Common myeloid progenitor, CD34-positive (primary cell): ENCODE results near the gene FBN1.

Experiments used
- CTCF ChIA-PET: fragments of 350-600 bp; sonication (Branson Sonifier 250); formaldehyde crosslinking; loops from one replicate; lab custom pipeline; 2021; ENCODE audit warnings: antibody characterized with exemption; lab: Charles Lee
- POLR2A ChIA-PET: fragments of 350-600 bp; sonication (Branson Sonifier 250); formaldehyde crosslinking; loops from one replicate; lab custom pipeline; 2021; ENCODE audit warnings: antibody characterized with exemption; lab: Charles Lee
- DNase-seq, 3 donors: peaks; one replicate each; pipeline versions ENCODE4 v3.0.0 to v3.0.0-alpha.2; 2013
- H3K27ac ChIP-seq, 2 experiments: 1 replicate in 1 of 2; 2 replicates in 1 of 2; pipeline ENCODE4 v1.7.0; 2013; ENCODE audit warnings: inconsistent platforms in 2 of 2, low read length in 2 of 2, mild to moderate bottlenecking in 2 of 2, low read depth in 1 of 2, moderate library complexity in 1 of 2; ENCODE audit not compliant: severe bottlenecking in 2 of 2, insufficient read depth in 1 of 2, poor library complexity in 1 of 2
- H3K27me3 ChIP-seq, 5 experiments: replicated peaks in 2 of 5; 1 replicate in 3 of 5; 2 replicates in 2 of 5; pipeline versions ENCODE4 v1.6.1 to v1.7.0; 2013; ENCODE audit warnings: low read length in 4 of 5, mild to moderate bottlenecking in 2 of 5, moderate library complexity in 2 of 5, inconsistent platforms in 1 of 5; ENCODE audit not compliant: insufficient read depth in 5 of 5, control insufficient read depth in 4 of 5
- H3K36me3 ChIP-seq, 4 experiments: 1 replicate in 2 of 4; 2 replicates in 2 of 4; pipeline versions ENCODE4 v1.6.1 to v1.7.0; 2013; ENCODE audit warnings: low read length in 3 of 4, control low read depth in 1 of 4, mild to moderate bottlenecking in 1 of 4; ENCODE audit not compliant: control insufficient read depth in 4 of 4, insufficient read depth in 4 of 4
- H3K4me1 ChIP-seq, 4 experiments: 1 replicate in 3 of 4; 2 replicates in 1 of 4; pipeline versions ENCODE4 v1.6.1 to v1.7.1; 2013; ENCODE audit warnings: low read length in 3 of 4, mild to moderate bottlenecking in 3 of 4, control low read depth in 1 of 4, inconsistent platforms in 1 of 4, moderate library complexity in 1 of 4; ENCODE audit not compliant: control insufficient read depth in 4 of 4, insufficient read depth in 4 of 4; ENCODE audit errors: control extremely low read depth in 1 of 4
- H3K4me3 ChIP-seq, 7 experiments: 1 replicate in 4 of 7; 2 replicates in 3 of 7; pipeline versions ENCODE4 v1.5.1 to v1.7.0; 2013; ENCODE audit warnings: mild to moderate bottlenecking in 7 of 7, low read length in 6 of 7, moderate library complexity in 6 of 7, inconsistent platforms in 2 of 7, low read depth in 2 of 7, control low read depth in 1 of 7; ENCODE audit not compliant: insufficient read depth in 4 of 7, control insufficient read depth in 1 of 7; ENCODE audit errors: extremely low read depth in 1 of 7
- H3K9me3 ChIP-seq, 5 experiments: 1 replicate in 4 of 5; 2 replicates in 1 of 5; pipeline versions ENCODE4 v1.6.1 to v1.7.1; 2013; ENCODE audit warnings: low read length in 4 of 5, mild to moderate bottlenecking in 2 of 5, inconsistent platforms in 1 of 5, low read depth in 1 of 5, moderate library complexity in 1 of 5; ENCODE audit not compliant: control insufficient read depth in 4 of 5, insufficient read depth in 2 of 5; ENCODE audit errors: control extremely low read depth in 1 of 5
- WGBS: methylation state at CpG from one replicate; pipeline ENCODE4 v1.1.5; 2013; ENCODE audit not compliant: insufficient coverage; 5-methylcytosine and 5-hydroxymethylcytosine counted together

Gene FBN1

GRCh38 chr15:48601095-48601494 is 44.4 kb downstream of the FBN1 start:
- Histone ChIP-seq H3K27me3 (no peaks in the 10 kb centered on the region), H3K36me3 (peaks cover 0 to 2% (median 0%) of the 10 kb centered on the region in 4 experiments), H3K4me1 (peaks cover 0 to 2% (median under 1%) of the 10 kb centered on the region in 4 experiments), H3K4me3 (no peak overlapping the region), H3K9me3 (no peaks in the 10 kb centered on the region), H3K27ac (no peak overlapping the region)
- CTCF ChIA-PET: no interaction called here
- 100% methylated on average over 3 of the region's 4 CpGs for WGBS
- no peak for DNase-seq
- POLR2A ChIA-PET: no interaction called here

GRCh38 chr15:48596841-48597240 is 48.7 kb downstream of the FBN1 start:
- Histone ChIP-seq H3K27ac (no peak overlapping the region), H3K9me3 (no peaks in the 10 kb centered on the region), H3K4me1 (peaks cover 8 to 18% (median 12%) of the 10 kb centered on the region in 4 experiments), H3K4me3 (no peak overlapping the region), H3K36me3 (peaks cover 0 to 2% (median 0%) of the 10 kb centered on the region in 4 experiments), H3K27me3 (no peaks in the 10 kb centered on the region)
- 93% methylated on average over 2 of the region's 4 CpGs for WGBS
- CTCF ChIA-PET: interaction anchor here (1.3 kb wide), 1 partner anchor 12 kb away, joined by 3 read pairs; no protein-coding TSS in a partner anchor
- DNase-seq: no peak
- POLR2A ChIA-PET: no interaction called here

GRCh38 chr15:48596415-48596814 is 49.1 kb downstream of the FBN1 start:
- H3K4me3 ChIP-seq: no peak overlapping the region
- POLR2A ChIA-PET: no interaction called here
- 86% methylated on average over 2 of the region's 4 CpGs for WGBS
- H3K9me3 ChIP-seq: no peaks in the 10 kb centered on the region
- peaks cover 10 to 22% (median 15%) of the 10 kb centered on the region in 4 experiments for H3K4me1 ChIP-seq
- CTCF ChIA-PET: interaction anchor here (1.3 kb wide), 1 partner anchor 13 kb away, joined by 3 read pairs; no protein-coding TSS in a partner anchor
- peaks cover 0 to 2% (median 0%) of the 10 kb centered on the region in 4 experiments for H3K36me3 ChIP-seq
- DNase-seq: peak in 1 of 3 donors; percentile 19
- H3K27ac ChIP-seq: no peak overlapping the region
- H3K27me3 ChIP-seq: no peaks in the 10 kb centered on the region

GRCh38 chr15:48595981-48596380 is 49.5 kb downstream of the FBN1 start:
- Histone ChIP-seq H3K27me3 (no peaks in the 10 kb centered on the region), H3K9me3 (no peaks in the 10 kb centered on the region), H3K27ac (no peak overlapping the region), H3K4me1 (peaks cover 10 to 23% (median 15%) of the 10 kb centered on the region in 4 experiments), H3K36me3 (peaks cover 0 to 2% (median 0%) of the 10 kb centered on the region in 4 experiments), H3K4me3 (no peak overlapping the region)
- POLR2A ChIA-PET: no interaction called here
- CTCF ChIA-PET: interaction anchor here (1.3 kb wide), 1 partner anchor 13 kb away, joined by 3 read pairs; no protein-coding TSS in a partner anchor
- no peak for DNase-seq
- 100% methylated on average over 4 of the region's 5 CpGs for WGBS

GRCh38 chr15:48592933-48593332 is 52.6 kb downstream of the FBN1 start:
- DNase-seq: no peak
- no peaks in the 10 kb centered on the region for H3K27me3 ChIP-seq
- no CpG with 5 or more reads among the region's 1 CpG for WGBS
- POLR2A ChIA-PET: interaction anchor here (1.1 kb wide), 1 partner anchor 12 kb away, joined by 3 read pairs; no protein-coding TSS in a partner anchor
- no peak overlapping the region for H3K4me3 ChIP-seq
- peaks cover 10 to 33% (median 16%) of the 10 kb centered on the region in 4 experiments for H3K4me1 ChIP-seq
- H3K27ac ChIP-seq: peak overlapping the region in 1 of 2 experiments; percentile 87
- H3K36me3 ChIP-seq: no peaks in the 10 kb centered on the region
- CTCF ChIA-PET: interaction anchor here (0.7 to 0.9 kb wide), 2 partner anchors 14 to 22 kb away, joined by 3 read pairs; no protein-coding TSS in a partner anchor
- no peaks in the 10 kb centered on the region for H3K9me3 ChIP-seq

- H3K9me3 ChIP-seq: no peaks in the 10 kb centered on the region
- peak overlapping the region; percentile 71 to 87 for H3K27ac ChIP-seq
- no peaks in the 10 kb centered on the region for H3K27me3 ChIP-seq
- H3K36me3 ChIP-seq: no peaks in the 10 kb centered on the region
- ChIA-PET CTCF (interaction anchor here (0.7 to 0.9 kb wide), 2 partner anchors 13 to 23 kb away, joined by 3 read pairs; no protein-coding TSS in a partner anchor), POLR2A (interaction anchor here (1.1 kb wide), 1 partner anchor 11 kb away, joined by 3 read pairs; no protein-coding TSS in a partner anchor)
- H3K4me3 ChIP-seq: no peak overlapping the region
- WGBS: 22% methylated on average over 1 of the region's 2 CpGs
- peaks cover 10 to 33% (median 17%) of the 10 kb centered on the region in 4 experiments for H3K4me1 ChIP-seq
- peak; percentile 72 to 91 (median 88) for DNase-seq
Observed at GRCh38 chr15:48592221-48592731, 53.2 kb downstream of the FBN1 start.

GRCh38 chr15:48590723-48591122 is 54.8 kb downstream of the FBN1 start:
- no peaks in the 10 kb centered on the region for H3K9me3 ChIP-seq
- H3K27ac ChIP-seq: peak overlapping the region; percentile 20 to 87
- ChIA-PET POLR2A (no interaction called here), CTCF (interaction anchor here (1.0 to 2.9 kb wide), 3 partner anchors 10 to 234 kb away, joined by 3 to 9 read pairs (median 4); no protein-coding TSS in a partner anchor)
- no peak overlapping the region for H3K4me3 ChIP-seq
- peak; percentile 41 to 78 (median 65) for DNase-seq
- no peaks in the 10 kb centered on the region for H3K27me3 ChIP-seq
- peaks cover 10 to 33% (median 18%) of the 10 kb centered on the region in 4 experiments for H3K4me1 ChIP-seq
- no peaks in the 10 kb centered on the region for H3K36me3 ChIP-seq
- no CpG with 5 or more reads among the region's 1 CpG for whole genome bisulfite sequencing
